Fibroblast of lung (primary cell): Measurements from ENCODE around the gene DCXR. TPM values are rescaled to one million over a fixed set of nuclear protein-coding genes. Genes with fewer than 3 reads are reported as not detected.

Experiments used
- DNase-seq, 2 donors: peaks; one replicate each; pipeline versions ENCODE4 v3.0.0 to v3.0.0-alpha.2; 2010; ENCODE audit warnings: low read depth in 2 of 2
- H2AFZ ChIP-seq: 2 replicates; pipeline ENCODE4 v1.5.1; 2012; ENCODE audit warnings: low read length, control low read depth, inconsistent platforms
- H3K27ac ChIP-seq: 2 replicates; pipeline ENCODE4 v1.5.1; 2011; ENCODE audit warnings: low read length, control low read depth; ENCODE audit not compliant: insufficient read depth
- H3K27me3 ChIP-seq: 2 replicates; pipeline ENCODE4 v1.5.1; 2011; ENCODE audit warnings: mild to moderate bottlenecking, low read length; ENCODE audit not compliant: control insufficient read depth, insufficient read depth
- H3K36me3 ChIP-seq: 2 replicates; pipeline ENCODE4 v1.5.1; 2011; ENCODE audit warnings: low read length; ENCODE audit not compliant: control insufficient read depth, insufficient read depth
- H3K4me1 ChIP-seq: 2 replicates; pipeline ENCODE4 v1.5.1; 2011; ENCODE audit warnings: low read length; ENCODE audit not compliant: control insufficient read depth, insufficient read depth; ENCODE audit errors: extremely low read depth
- H3K4me2 ChIP-seq: 2 replicates; pipeline ENCODE4 v1.5.1; 2011; ENCODE audit warnings: low read length, control low read depth; ENCODE audit not compliant: insufficient read depth; ENCODE audit errors: extremely low read depth
- H3K4me3 ChIP-seq, 4 experiments: fragments of 200-600 bp in 1 of 4; sonication (generic) in 1 of 4; replicated peaks in 1 of 4; 2 replicates each; pipeline ENCODE4 v1.5.1; 2011 to 2016; ENCODE audit warnings: low read length in 4 of 4, low read depth in 3 of 4, mild to moderate bottlenecking in 3 of 4, control low read depth in 2 of 4, inconsistent platforms in 1 of 4, mixed read lengths in 1 of 4; ENCODE audit not compliant: insufficient read depth in 1 of 4; ENCODE audit errors: control extremely low read depth in 1 of 4
- H3K79me2 ChIP-seq: 2 replicates; pipeline ENCODE4 v1.5.1; 2012; ENCODE audit warnings: mild to moderate bottlenecking, low read length, inconsistent platforms; ENCODE audit not compliant: control insufficient read depth, insufficient read depth
- H3K9ac ChIP-seq: 2 replicates; pipeline ENCODE4 v1.5.1; 2011; ENCODE audit warnings: mild to moderate bottlenecking, low read length, control low read depth; ENCODE audit not compliant: insufficient read depth
- H3K9me3 ChIP-seq: 2 replicates; pipeline ENCODE4 v1.5.1; 2012; ENCODE audit warnings: low read depth, low read length; ENCODE audit not compliant: control insufficient read depth, insufficient read depth
- H4K20me1 ChIP-seq: 2 replicates; pipeline ENCODE4 v1.5.1; 2011; ENCODE audit warnings: low read length; ENCODE audit not compliant: control insufficient read depth, insufficient read depth; ENCODE audit errors: extremely low read depth
- EZH2 ChIP-seq: IDR thresholded peaks from 2 replicates; pipeline ENCODE4 v1.5.1; 2012; ENCODE audit warnings: low read length, control low read depth, mild to moderate bottlenecking; ENCODE audit errors: missing control alignments
- polyA plus RNA-seq, 2 donors: library from polyadenylated mRNA; depleted of rRNA in 1 of 2; stranded (reverse) in 1 of 2; unstranded in 1 of 2; fragments of >200 nt; gene quantifications; 2 replicates each; pipeline ENCODE4 v1.2.1, GENCODE V29; 2011 to 2012; ENCODE audit warnings: missing spikeins in 1 of 2
- total RNA-seq: library from RNA; depleted of rRNA; stranded (reverse); fragments of >200 nt; gene quantifications from 2 replicates; pipeline ENCODE4 v1.2.1, GENCODE V29; 2014
- TF ChIP-seq, protein P1 (sequence below), 2 donors: IDR thresholded peaks in 1 of 2; conservative IDR thresholded peaks in 1 of 2; 1 replicate in 1 of 2; 2 replicates in 1 of 2; pipeline ENCODE4 v1.5.1; 2011 to 2012; ENCODE audit warnings: low read length in 2 of 2, control low read depth in 1 of 2, inconsistent platforms in 1 of 2, low read depth in 1 of 2, mild to moderate bottlenecking in 1 of 2

DCXR gene
- total and polyA plus RNA-seq, 2 donors (not counting 1 experiment from before 2014, with no cell fraction given): 34.8 to 43.6 TPM

DNA sequence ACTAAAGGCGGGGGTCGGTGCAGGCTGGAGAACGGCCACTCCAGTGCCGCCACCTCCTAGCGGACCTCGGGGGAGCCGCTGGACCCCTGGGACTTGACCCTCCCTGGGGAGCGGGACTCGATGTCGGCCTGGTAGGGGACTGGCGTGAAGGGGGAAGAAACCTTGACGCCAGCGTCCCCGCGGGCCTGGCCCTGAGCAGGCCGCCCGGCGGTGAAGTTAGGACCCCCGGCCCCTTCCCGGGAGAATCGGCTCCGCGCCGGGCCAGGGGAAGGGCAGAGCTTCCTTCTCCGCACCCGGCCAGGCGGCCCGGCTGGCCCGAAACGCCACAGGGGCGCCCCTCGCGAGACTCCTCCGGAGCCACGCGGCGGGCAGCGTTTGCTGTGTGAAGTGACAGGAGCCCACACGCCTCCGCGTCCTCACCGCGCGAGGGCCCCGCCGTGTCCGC, 27.7 kb upstream of the DCXR start:
- peaks cover 21% of the 10 kb centered on the region for H3K36me3 ChIP-seq
- H4K20me1 ChIP-seq: no peaks in the 10 kb centered on the region
- peak overlapping the region; percentile 62 for H3K27ac ChIP-seq
- DNase-seq: peak in 1 of 2 donors; percentile 41
- peak overlapping the region; percentile 97 for H3K4me2 ChIP-seq
- no peak for TF ChIP-seq EZH2
- TF ChIP-seq, protein P1, sequence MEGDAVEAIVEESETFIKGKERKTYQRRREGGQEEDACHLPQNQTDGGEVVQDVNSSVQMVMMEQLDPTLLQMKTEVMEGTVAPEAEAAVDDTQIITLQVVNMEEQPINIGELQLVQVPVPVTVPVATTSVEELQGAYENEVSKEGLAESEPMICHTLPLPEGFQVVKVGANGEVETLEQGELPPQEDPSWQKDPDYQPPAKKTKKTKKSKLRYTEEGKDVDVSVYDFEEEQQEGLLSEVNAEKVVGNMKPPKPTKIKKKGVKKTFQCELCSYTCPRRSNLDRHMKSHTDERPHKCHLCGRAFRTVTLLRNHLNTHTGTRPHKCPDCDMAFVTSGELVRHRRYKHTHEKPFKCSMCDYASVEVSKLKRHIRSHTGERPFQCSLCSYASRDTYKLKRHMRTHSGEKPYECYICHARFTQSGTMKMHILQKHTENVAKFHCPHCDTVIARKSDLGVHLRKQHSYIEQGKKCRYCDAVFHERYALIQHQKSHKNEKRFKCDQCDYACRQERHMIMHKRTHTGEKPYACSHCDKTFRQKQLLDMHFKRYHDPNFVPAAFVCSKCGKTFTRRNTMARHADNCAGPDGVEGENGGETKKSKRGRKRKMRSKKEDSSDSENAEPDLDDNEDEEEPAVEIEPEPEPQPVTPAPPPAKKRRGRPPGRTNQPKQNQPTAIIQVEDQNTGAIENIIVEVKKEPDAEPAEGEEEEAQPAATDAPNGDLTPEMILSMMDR (conservative IDR thresholded peaks at IDR 0.05 in 1 of 2, IDR thresholded peaks at IDR 0.05 in 1 of 2; ENCODE audit: low read depth in 1 of 2, low read length in 2 of 2): no peak
- no peaks in the 10 kb centered on the region for H3K27me3 ChIP-seq
- H2AFZ ChIP-seq: no peak overlapping the region
- H3K4me1 ChIP-seq: no peaks in the 10 kb centered on the region
- H3K79me2 ChIP-seq: peaks cover 12% of the 10 kb centered on the region
- H3K4me3 ChIP-seq: peak overlapping the region; percentile 53 to 85 (median 80)
- H3K9me3 ChIP-seq: no peaks in the 10 kb centered on the region
- peak overlapping the region; percentile 79 for H3K9ac ChIP-seq

DNA sequence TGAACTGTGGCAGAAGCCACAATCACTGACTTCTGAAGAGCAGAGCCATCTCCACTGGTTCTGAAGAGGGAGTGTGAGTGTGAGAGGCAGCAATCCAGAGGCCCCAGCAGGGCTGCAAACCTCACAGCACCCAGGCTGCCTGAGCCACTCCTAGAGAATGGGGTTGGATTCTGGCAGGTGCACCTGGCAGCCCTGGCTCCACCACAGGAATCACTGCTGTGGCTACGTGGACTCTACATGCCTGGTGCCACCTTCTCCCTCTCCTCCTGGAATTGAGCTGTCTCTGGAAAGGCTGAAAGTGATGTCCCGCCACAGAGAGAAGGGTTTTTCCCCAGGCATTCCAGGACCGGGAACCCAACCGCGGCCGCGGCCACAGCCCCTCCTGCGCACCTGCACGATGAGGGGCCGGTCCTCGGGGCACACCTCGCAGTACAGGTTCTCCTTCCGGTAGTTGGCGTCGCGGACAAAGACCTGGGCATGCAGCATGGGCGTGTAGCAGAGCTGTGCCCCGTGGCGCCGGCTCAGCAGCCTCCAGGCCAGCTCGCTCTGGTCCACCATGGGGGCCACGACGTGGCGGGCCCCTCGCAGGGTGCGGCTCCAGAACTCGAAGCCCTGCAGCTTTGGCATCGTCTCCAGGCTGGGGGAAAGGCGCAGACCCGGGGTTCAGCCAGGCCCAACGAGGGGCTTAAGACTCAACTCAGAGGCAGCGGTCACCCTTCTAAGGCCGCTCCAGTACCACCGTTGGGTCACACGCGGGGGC, 27.1 kb upstream of the DCXR start:
- Histone ChIP-seq H3K27me3 (no peaks in the 10 kb centered on the region), H3K36me3 (peaks cover 25% of the 10 kb centered on the region), H3K4me3 (peak overlapping the region; percentile 53 to 85 (median 80)), H3K27ac (peak overlapping the region; percentile 62), H2AFZ (no peak overlapping the region), H3K9ac (peak overlapping the region; percentile 79), H3K79me2 (peaks cover 12% of the 10 kb centered on the region), H3K9me3 (no peaks in the 10 kb centered on the region), H3K4me1 (no peaks in the 10 kb centered on the region), H4K20me1 (no peaks in the 10 kb centered on the region), H3K4me2 (peak overlapping the region; percentile 97)
- TF ChIP-seq, protein P1 (conservative IDR thresholded peaks at IDR 0.05 in 1 of 2, IDR thresholded peaks at IDR 0.05 in 1 of 2; ENCODE audit: low read depth in 1 of 2, low read length in 2 of 2): no peak
- no peak for TF ChIP-seq EZH2
- no peak for DNase-seq

DNA sequence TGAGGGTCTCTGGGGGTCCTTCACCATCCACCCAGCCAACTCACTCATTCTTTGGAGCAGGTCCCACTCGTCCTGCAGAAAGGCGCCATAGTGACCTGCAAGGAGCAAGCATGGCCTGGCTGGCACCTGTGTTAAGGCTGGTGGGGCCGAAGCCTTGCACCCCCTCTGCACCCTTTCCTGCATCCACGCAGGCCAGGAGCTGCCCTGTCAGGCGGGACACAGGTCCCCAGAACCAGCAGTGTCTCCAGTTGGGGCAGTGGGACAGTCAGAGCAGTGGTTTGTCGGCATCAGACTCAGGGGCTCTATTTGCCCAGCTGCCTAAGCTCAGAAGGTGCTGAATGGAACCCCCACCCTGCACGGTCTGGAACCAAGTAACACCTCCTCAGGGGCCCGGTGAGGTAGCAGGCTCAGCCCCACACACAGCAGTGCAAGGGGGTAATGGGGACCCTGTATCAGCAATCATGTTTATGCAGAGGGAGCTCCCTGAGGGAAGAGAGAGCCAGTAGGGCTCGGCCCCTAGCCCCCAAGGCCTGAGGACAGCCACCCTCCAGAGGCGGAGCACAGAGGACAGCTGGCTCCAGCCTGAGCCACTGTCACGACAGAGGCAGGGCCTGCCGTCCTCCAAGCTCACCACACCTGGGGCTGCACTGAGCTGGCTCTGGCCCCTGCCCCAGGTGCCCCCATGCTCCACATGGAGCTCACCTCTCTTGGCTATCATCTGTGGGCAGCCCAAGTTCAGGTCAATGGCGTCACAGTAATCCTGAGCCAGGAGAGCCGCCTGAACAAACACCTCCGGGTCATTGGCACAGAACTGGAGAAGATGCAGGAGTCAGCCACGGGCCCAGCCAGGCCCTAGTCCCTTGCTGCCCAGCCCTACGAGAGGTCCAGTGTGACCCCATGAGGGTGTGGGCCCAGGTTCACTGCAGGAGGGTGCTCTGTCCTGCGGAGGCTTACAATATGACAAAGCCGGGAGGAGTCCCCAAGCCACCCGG, 26.2 kb upstream of the DCXR start:
- Histone ChIP-seq H3K4me3 (peak overlapping the region in 1 of 4 experiments; percentile 79), H3K4me2 (peak overlapping the region; percentile 97), H3K9ac (no peak overlapping the region), H3K27me3 (no peaks in the 10 kb centered on the region), H3K79me2 (peaks cover 12% of the 10 kb centered on the region), H3K4me1 (no peaks in the 10 kb centered on the region), H3K27ac (no peak overlapping the region), H2AFZ (no peak overlapping the region), H4K20me1 (no peaks in the 10 kb centered on the region), H3K36me3 (peaks cover 31% of the 10 kb centered on the region), H3K9me3 (no peaks in the 10 kb centered on the region)
- DNase-seq: no peak
- TF ChIP-seq EZH2: no peak
- TF ChIP-seq, protein P1 (conservative IDR thresholded peaks at IDR 0.05 in 1 of 2, IDR thresholded peaks at IDR 0.05 in 1 of 2; ENCODE audit: low read depth in 1 of 2, low read length in 2 of 2): no peak
